Stimulated activated CD8-positive, alpha-beta memory T cell treated with anti-CD3 and anti-CD28 coated beads, Interleukin-15, amount 100 ng/mL, for 1 hour (primary cell): ENCODE results near the gene PCDHGA2.
"Not testable (repeated sequence)": the region's sequence is repeated elsewhere in the genome, so short reads cannot be mapped to it uniquely, and the experiment has no call there.

Source experiments
- DNase-seq: peaks from one replicate; pipeline ENCODE4 v3.0.0-alpha.2; 2020; ENCODE audit warnings: low read depth

The PCDHGA2 gene

DNA sequence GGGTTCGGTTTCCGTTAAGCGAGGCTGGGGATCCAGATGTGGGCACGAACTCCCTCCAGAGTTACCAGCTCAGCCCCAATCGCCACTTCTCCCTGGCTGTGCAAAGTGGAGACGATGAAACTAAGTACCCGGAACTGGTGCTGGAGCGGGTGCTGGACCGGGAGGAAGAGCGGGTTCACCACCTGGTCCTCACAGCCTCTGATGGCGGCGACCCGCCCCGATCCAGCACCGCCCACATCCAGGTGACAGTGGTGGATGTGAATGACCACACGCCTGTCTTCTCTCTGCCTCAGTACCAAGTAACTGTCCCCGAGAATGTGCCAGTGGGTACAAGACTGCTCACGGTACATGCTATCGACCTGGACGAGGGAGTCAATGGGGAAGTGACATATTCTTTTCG, 44.8 kb downstream of the PCDHGA2 start:
- DNase-seq, result no peak

DNA sequence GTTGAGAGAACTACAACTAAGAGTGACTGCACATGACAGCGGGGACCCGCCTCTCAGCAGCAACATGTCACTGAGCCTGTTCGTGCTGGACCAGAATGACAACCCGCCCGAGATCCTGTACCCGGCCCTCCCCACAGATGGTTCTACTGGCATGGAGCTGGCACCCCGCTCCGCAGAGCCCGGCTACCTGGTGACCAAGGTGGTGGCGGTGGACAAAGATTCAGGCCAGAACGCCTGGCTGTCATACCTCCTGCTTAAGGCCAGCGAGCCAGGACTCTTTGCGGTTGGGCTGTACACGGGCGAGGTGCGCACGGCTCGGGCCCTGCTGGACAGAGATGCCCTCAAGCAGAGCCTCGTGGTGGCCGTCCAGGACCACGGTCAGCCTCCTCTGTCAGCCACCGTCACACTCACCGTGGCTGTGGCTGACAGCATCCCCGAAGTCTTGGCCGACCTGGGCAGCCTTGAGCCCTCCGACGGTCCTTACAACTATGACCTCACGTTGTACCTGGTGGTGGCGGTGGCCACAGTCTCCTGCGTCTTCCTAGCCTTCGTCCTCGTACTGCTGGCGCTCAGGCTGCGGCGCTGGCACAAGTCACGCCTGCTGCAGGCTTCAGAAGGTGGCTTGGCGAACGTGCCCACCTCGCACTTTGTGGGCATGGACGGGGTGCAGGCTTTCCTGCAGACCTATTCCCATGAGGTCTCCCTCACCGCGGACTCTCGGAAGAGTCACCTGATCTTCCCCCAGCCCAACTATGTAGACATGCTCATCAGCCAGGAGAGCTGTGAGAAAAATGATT, 46.1 kb downstream of the PCDHGA2 start:
- DNase-seq, result no peak

DNA sequence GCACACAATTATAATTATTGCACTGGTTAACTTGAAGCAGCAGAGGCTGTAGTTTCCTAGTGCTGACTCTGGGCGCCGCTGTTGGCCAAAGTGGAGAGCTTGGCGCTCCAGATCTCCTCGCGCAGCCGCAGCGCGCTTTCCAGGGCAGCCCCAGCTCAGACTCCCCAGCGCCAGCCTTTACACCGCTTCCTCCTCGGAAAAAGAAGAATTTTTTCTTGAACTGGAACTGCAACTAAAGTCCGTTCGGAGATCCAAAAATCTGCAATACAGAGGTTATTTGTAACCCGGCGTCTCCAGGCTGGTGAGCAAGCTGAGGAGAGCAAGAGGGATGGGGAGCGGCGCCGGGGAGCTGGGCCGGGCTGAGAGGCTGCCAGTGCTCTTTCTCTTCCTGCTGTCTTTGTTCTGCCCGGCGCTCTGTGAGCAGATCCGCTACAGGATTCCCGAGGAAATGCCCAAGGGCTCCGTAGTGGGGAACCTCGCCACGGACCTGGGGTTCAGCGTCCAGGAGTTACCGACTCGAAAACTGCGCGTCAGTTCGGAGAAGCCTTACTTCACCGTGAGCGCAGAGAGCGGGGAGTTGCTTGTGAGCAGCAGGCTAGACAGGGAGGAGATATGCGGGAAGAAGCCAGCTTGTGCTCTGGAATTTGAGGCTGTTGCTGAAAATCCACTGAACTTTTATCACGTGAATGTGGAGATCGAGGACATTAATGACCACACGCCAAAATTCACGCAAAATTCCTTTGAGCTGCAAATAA, 49.2 kb downstream of the PCDHGA2 start, which contains the start of gene PCDHGB4:
Gene PCDHGB4, plus strand, starts transcription at position 142 of the 755 bp plus-strand sequence. Its CDS starts 187 bp downstream, at position 329.
- DNase-seq, result not testable (repeated sequence)

DNA sequence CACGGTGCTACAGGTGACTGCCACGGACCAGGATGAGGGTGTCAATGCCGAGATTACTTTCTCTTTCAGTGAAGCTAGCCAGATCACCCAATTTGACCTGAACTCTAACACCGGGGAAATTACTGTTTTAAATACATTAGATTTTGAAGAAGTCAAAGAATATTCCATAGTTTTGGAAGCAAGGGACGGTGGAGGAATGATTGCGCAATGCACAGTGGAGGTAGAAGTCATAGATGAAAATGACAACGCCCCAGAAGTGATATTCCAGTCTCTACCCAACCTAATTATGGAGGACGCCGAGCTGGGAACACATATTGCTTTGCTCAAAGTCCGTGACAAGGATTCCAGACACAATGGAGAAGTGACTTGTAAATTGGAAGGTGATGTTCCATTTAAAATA, 50.1 kb downstream of the PCDHGA2 start:
- DNase-seq, result no peak

DNA sequence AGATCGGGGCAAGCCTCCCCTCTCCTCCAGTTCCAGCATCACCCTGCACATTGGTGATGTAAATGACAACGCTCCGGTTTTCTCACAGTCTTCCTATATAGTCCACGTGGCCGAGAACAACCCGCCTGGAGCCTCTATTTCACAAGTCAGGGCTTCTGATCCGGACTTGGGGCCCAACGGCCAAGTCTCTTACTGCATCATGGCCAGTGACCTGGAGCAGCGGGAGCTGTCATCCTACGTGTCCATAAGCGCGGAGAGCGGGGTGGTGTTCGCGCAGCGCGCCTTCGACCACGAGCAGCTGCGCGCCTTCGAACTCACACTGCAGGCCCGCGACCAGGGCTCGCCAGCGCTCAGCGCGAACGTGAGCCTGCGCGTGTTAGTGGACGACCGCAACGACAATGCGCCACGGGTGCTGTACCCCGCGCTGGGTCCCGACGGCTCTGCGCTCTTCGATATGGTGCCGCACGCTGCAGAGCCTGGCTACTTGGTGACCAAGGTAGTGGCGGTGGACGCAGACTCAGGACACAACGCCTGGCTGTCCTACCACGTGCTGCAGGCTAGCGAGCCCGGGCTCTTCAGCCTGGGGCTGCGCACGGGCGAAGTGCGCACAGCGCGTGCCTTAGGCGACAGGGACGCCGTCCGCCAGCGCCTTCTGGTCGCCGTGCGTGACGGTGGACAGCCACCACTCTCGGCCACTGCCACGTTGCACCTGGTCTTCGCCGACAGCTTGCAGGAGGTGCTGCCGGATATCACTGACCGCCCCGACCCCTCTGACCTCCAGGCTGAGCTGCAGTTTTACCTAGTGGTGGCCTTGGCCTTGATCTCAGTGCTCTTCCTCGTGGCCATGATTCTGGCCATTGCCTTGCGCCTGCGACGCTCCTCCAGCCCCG, 50.8 kb downstream of the PCDHGA2 start:
- no peak for DNase-seq

DNA sequence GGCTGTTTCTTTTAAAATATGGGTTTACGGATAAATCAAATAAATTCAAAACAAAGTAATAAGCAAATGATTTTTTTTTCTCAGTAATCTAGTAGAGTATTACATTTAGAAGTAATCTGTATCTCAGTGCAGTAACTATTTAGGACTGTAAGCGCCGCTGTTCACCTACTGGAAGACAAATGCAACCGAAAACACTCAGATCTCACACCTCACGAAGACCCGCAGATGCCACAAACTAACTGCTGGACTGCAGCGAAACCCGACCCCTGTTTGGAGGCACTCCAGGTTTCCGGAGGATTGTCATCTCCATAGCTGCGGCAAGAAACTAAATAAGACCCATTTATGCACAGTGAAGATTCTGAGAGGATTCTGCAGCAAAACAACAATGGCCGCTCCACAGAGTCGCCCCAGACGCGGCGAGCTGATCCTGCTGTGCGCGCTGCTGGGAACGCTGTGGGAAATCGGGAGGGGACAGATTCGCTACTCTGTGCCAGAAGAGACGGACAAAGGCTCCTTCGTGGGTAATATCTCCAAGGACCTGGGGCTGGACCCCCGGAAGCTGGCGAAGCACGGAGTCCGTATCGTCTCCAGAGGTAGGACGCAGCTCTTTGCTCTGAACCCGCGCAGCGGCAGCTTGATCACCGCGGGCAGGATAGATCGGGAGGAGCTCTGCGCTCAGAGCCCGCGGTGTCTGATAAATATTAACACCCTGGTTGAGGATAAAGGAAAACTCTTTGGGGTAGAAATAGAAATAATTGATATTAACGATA, 54.1 kb downstream of the PCDHGA2 start, which contains the start of gene PCDHGA8:
Gene PCDHGA8, plus strand, starts transcription at position 205 of the 770 bp plus-strand sequence. Its CDS starts 181 bp downstream, at position 386.
- no peak for DNase-seq
